Activated B cell treated with CpG ODN at 0.5 μM for 24 hours (primary cell): Measurements from ENCODE around the gene TMC3. TPM values are rescaled to one million over a fixed set of nuclear protein-coding genes. Genes with fewer than 3 reads are reported as not detected.

Source experiments
- ATAC-seq: fragments of 200-7000 bp; cut with Tn5 transposase; one replicate; pipeline ENCODE4 v1.10.0; 2021; ENCODE audit warnings: low read depth, mild to moderate bottlenecking, moderate library complexity
- CTCF ChIA-PET: fragments of 350-600 bp; sonication (Branson Sonifier 250); formaldehyde crosslinking; loops from one replicate; lab custom pipeline; 2021; ENCODE audit warnings: antibody characterized with exemption; lab: Charles Lee
- POLR2A ChIA-PET: fragments of 350-600 bp; sonication (Branson Sonifier 250); formaldehyde crosslinking; loops from one replicate; lab custom pipeline; 2021; ENCODE audit warnings: antibody characterized with exemption; lab: Charles Lee
- DNase-seq: peaks from one replicate; pipeline ENCODE4 v3.0.0; 2022
- H3K27ac Mint-ChIP-seq: one replicate; pipeline ENCODE4 v1.8.0; 2020; ENCODE audit warnings: mixed read lengths
- H3K27me3 Mint-ChIP-seq: one replicate; pipeline ENCODE4 v1.8.0; 2021; ENCODE audit warnings: mixed read lengths
- H3K36me3 Mint-ChIP-seq: one replicate; pipeline ENCODE4 v1.8.0; 2021; ENCODE audit warnings: low read depth, mixed read lengths
- H3K4me1 Mint-ChIP-seq: one replicate; pipeline ENCODE4 v1.8.0; 2021; ENCODE audit warnings: mixed read lengths
- H3K4me3 Mint-ChIP-seq: one replicate; pipeline ENCODE4 v1.8.0; 2020; ENCODE audit warnings: mild to moderate bottlenecking, mixed read lengths
- H3K9me3 Mint-ChIP-seq: one replicate; pipeline ENCODE4 v1.8.0; 2020; ENCODE audit warnings: mixed read lengths
- intact Hi-C: fragments of 100-400 bp; cut with micrococcal nuclease; formaldehyde crosslinking; loops from one replicate; pipeline ENCODE4 v1.15.1; 2024
- total RNA-seq: library from RNA; stranded (reverse); gene quantifications from 2 replicates; pipeline ENCODE4 v1.2.3, GENCODE V29; 2022
- TF ChIP-seq, protein P1 (sequence below): fragments of 200-600 bp; IDR thresholded peaks from one replicate; pipeline ENCODE4 v1.8.0; 2022; ENCODE audit warnings: antibody characterized with exemption, mild to moderate bottlenecking

TMC3 gene
- total RNA-seq, 1 donor from 2014 or later: not detected

DNA sequence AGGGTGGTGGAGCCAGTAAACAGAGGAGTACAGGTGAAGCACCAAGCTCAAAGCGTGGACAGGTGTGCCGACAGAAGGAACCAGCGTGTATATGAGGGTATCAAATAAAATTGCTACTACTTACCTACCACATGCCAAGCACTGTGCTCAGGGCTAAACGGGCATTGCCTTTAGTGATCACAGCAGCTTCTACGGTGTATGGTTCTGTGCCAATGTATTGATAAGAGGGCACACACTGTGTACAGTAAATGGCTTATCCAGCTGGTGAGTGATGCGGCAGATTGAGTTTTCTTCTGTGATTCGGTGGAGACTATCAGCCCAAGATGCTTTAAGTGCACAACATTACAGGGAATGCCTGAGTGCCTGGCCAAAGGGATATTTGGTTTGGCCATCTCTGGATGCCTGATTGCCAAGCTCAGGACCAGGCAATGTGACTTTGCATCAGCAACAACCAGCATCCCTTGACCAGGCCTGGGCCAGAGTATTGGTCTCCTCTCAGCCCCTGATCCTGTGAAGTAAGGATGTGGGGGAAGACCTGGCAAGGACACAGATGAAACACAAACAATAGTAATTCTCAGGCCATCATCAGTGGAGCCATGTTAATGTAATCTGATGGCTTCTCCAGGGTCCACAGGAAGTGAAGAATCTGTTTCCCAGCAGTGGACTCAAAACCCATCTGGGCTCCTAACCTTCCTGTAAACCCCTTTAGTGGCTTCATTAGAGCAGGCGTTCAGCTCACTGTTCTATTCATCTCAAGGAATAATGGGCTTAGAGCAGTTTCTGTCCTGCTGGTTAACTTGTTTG is 64.2 kb downstream of the TMC3 start:
- H3K27me3 Mint-ChIP-seq: no peaks in the 10 kb centered on the region
- no peak for DNase-seq
- H3K36me3 Mint-ChIP-seq: peaks cover 94% of the 10 kb centered on the region
- H3K4me3 Mint-ChIP-seq: no peak overlapping the region
- TF ChIP-seq, protein P1, sequence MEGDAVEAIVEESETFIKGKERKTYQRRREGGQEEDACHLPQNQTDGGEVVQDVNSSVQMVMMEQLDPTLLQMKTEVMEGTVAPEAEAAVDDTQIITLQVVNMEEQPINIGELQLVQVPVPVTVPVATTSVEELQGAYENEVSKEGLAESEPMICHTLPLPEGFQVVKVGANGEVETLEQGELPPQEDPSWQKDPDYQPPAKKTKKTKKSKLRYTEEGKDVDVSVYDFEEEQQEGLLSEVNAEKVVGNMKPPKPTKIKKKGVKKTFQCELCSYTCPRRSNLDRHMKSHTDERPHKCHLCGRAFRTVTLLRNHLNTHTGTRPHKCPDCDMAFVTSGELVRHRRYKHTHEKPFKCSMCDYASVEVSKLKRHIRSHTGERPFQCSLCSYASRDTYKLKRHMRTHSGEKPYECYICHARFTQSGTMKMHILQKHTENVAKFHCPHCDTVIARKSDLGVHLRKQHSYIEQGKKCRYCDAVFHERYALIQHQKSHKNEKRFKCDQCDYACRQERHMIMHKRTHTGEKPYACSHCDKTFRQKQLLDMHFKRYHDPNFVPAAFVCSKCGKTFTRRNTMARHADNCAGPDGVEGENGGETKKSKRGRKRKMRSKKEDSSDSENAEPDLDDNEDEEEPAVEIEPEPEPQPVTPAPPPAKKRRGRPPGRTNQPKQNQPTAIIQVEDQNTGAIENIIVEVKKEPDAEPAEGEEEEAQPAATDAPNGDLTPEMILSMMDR: no peak
- H3K9me3 Mint-ChIP-seq: no peaks in the 10 kb centered on the region
- H3K4me1 Mint-ChIP-seq: peaks cover 83% of the 10 kb centered on the region
- POLR2A ChIA-PET: interaction anchor here (1.4 to 14.0 kb wide), 3 partner anchors 14 to 23 kb away, joined by 7 to 631 read pairs (median 14); partner anchors contain the start of gene STARD5
- ATAC-seq: no peak
- CTCF ChIA-PET: interaction anchor here (0.7 to 1.5 kb wide), 3 partner anchors 18 to 43 kb away, joined by 3 to 5 read pairs (median 3); no protein-coding TSS in a partner anchor
- intact Hi-C loops: no loop called here
- peak overlapping the region; percentile 94 for H3K27ac Mint-ChIP-seq

DNA sequence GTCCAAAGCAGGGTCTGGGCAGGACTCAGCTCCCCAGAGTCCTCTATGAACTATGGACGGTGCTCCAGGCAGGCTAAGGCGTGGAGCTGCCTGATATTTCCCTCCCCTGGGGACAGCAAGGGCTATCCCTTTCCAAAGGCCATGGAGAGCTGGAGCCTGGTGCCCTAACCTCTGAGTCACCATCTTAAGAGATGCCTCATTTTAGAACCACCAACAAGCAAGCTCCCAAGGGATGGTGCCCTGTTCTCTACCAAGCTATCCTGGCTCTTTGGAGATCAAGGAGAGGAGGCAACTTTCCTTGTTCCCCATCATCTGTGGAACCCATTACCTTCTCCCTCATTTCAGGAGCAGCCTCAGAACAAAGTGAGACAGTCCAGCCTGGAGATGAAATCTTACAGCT is 65.8 kb downstream of the TMC3 start:
- DNase-seq (no peak), ATAC-seq (no peak)
- Mint-ChIP-seq H3K27ac (peak overlapping the region; percentile 82), H3K4me3 (no peak overlapping the region), H3K4me1 (peaks cover 85% of the 10 kb centered on the region), H3K27me3 (no peaks in the 10 kb centered on the region), H3K9me3 (no peaks in the 10 kb centered on the region), H3K36me3 (peaks cover 99% of the 10 kb centered on the region)
- CTCF ChIA-PET: interaction anchor here (1.7 kb wide), 1 partner anchor 33 kb away, joined by 7 read pairs; no protein-coding TSS in a partner anchor
- POLR2A ChIA-PET: interaction anchor here (0.6 to 14.0 kb wide), 3 partner anchors 12 to 101 kb away, joined by 3 to 631 read pairs (median 9); no protein-coding TSS in a partner anchor
- intact Hi-C loops: no loop called here
- TF ChIP-seq, protein P1: no peak

DNA sequence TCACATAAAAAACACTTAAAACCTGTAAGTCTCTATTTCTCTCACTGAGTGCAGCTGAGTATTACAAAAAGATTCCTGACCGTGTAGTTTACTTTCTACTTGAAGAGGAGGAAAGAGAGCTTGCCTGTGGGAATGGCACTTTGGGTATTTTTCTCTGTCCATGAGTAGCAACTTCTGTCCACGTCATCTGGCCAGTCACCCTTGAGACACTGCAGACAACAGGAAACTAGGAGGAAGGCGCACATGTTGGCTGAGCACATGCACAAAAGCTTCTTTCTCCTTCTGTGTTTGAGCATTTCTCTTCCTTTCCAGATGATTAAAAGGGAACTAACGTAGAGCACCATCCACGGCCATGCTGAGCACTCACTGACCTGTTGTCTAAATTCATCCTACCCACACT is 69.8 kb downstream of the TMC3 start:
- Mint-ChIP-seq H3K27ac (peak overlapping the region; percentile 99), H3K4me3 (peak overlapping the region; percentile 99), H3K4me1 (peaks cover 85% of the 10 kb centered on the region), H3K27me3 (no peaks in the 10 kb centered on the region), H3K36me3 (peaks cover 100% of the 10 kb centered on the region), H3K9me3 (no peaks in the 10 kb centered on the region)
- TF ChIP-seq, protein P1: no peak
- ATAC-seq (no peak), DNase-seq (no peak)
- ChIA-PET CTCF (interaction anchor here (1.4 to 1.6 kb wide), 4 partner anchors 11 to 38 kb away, joined by 3 to 5 read pairs (median 4); no protein-coding TSS in a partner anchor), POLR2A (interaction anchor here (0.6 to 14.0 kb wide), 8 partner anchors 8 to 1414 kb away, joined by 4 to 631 read pairs (median 28); partner anchors contain the start of gene STARD5)
- intact Hi-C loops: no loop called here

DNA sequence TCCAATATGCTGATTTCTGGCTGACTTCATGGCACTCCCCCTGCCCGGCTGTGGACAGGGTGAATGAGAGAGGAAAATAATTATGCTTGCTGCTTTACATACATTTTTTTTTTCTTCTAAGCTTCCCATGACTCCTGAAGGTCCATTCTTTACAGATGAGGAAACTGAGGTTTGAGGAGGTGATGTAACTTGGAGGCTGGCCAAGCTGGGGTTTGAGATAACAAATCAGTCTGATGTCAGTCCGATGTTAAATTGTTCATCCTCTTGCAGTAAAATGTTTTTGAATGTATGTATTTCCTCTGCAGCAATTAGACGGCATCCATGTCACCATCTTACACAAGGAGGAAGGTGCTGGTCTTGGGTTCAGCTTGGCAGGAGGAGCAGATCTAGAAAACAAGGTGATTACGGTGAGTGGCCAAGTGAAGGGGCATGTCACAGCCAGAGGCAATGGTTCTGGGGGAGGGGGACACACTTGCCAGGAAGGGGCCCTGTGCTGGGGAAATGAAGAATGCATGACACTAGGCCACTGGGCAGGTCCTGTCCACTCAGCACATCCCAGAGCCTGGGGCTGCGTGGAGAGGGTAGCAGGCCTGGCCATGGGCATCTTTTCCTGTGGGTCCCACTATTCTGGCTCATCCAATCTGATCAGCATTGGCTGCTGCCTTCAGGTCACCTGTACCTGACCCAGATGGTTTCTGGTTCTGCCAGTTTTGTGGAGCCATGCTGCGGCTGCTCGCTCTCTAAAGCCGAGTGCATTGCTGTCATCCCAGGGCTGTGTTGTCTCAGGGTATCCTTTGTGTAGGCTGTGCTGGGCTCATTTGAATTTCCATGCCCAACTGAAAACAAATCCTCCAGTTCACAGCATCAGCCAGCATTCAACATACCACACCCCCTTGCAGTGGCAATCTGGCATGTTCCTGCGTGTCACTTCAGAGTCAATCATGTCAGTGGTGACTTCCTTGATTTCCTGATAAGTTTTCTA is 70.5 kb downstream of the TMC3 start:
- intact Hi-C loops: loop anchor here (2.0 kb wide), 1 partner anchor 17 kb away; no protein-coding TSS in a partner anchor
- H3K4me1 Mint-ChIP-seq: peaks cover 89% of the 10 kb centered on the region
- no peak for DNase-seq
- peaks cover 100% of the 10 kb centered on the region for H3K36me3 Mint-ChIP-seq
- H3K27ac Mint-ChIP-seq: peak overlapping the region; percentile 99
- no peaks in the 10 kb centered on the region for H3K9me3 Mint-ChIP-seq
- ChIA-PET POLR2A (interaction anchor here (0.6 to 14.9 kb wide), 10 partner anchors 2 to 31 kb away, joined by 3 to 631 read pairs (median 24); partner anchors contain the start of gene STARD5), CTCF (interaction anchor here (0.7 to 5.2 kb wide), 7 partner anchors 8 to 29 kb away, joined by 3 to 51 read pairs (median 4); partner anchors contain the start of gene STARD5)
- no peak for ATAC-seq
- H3K27me3 Mint-ChIP-seq: no peaks in the 10 kb centered on the region
- TF ChIP-seq, protein P1: no peak
- peak overlapping the region; percentile 99 for H3K4me3 Mint-ChIP-seq
